ENCODE results near the gene MNT. TPM values are rescaled to one million over a fixed set of nuclear protein-coding genes. Genes with fewer than 3 reads are reported as not detected.

The MNT gene
- total RNA-seq, 2 donors from 2014 or later: 23.4 to 31.9 TPM

GRCh38 chr17:2364763-2365116, 36.1 kb downstream of the MNT start:
- DNase-seq (ENCODE audit: low spot score in 2 of 2): no peak
- ATAC-seq: no peak
- Mint-ChIP-seq H3K9me3 (no peaks in the 10 kb centered on the region), H3K36me3 (no peaks in the 10 kb centered on the region), H3K27ac (no peak overlapping the region)

DNA sequence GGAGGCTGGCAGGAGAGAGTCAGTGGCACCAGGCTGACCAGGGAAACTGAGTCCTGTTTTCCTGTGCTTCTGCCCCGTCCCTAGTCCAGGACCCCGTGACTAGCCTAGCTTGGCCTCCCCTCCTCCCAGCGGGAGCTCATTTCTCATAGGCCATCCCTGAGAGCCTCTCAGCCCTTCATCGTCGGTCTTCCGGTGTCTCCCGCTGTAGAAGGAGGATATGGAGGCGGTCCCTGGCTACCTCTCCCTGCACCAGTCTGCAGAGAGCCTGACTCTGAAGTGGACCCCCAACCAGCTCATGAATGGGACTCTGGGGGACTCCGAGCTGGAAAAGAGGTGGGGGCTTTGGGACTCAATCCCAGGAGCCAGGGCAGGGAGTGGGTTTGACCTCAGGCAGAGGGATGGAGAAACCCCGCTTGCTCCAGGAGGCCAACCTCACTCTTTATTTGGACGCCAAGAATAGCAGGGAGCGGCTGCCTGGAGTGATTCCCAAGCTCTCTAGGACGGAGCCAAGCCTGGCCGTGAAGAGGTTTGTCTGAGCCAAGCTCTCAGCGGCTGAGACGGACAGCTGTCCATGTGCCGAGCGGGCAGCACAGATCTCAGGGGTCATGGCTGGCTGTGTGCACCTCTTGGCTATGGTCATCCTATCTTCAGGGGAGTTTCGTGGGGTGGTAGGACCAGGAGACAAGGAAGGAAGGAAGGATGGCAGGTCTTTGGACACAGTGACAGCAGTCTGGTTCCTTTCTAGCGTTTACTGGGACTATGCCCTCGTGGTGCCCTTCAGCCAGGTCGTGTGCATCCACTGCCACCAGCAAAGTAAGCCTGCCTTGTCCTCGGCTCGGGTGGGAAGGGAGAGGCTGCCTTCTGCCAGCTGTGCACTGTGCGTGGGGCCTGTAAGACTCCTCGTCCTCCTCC, 36.8 kb downstream of the MNT start:
- no peaks in the 10 kb centered on the region for H3K36me3 Mint-ChIP-seq
- DNase-seq (ENCODE audit: low spot score in 2 of 2): no peak
- H3K27ac Mint-ChIP-seq: no peak overlapping the region
- H3K9me3 Mint-ChIP-seq: no peaks in the 10 kb centered on the region
- ATAC-seq: no peak

GRCh38 chr17:2363318-2363717, 37.5 kb downstream of the MNT start:
- Mint-ChIP-seq H3K9me3 (no peaks in the 10 kb centered on the region), H3K36me3 (no peaks in the 10 kb centered on the region), H3K27ac (no peak overlapping the region)
- ATAC-seq (no peak), DNase-seq (ENCODE audit: low spot score in 2 of 2) (no peak)

- DNase-seq (ENCODE audit: low spot score in 2 of 2) (no peak), ATAC-seq (no peak)
- Mint-ChIP-seq H3K36me3 (no peaks in the 10 kb centered on the region), H3K9me3 (no peaks in the 10 kb centered on the region), H3K27ac (peak overlapping the region in 1 of 2 donors; percentile 56)
These were observed 38.0 kb downstream of the MNT start for GRCh38 chr17:2362881-2363280.

- peak overlapping the region in 1 of 2 donors; percentile 56 for H3K27ac Mint-ChIP-seq
- no peaks in the 10 kb centered on the region for H3K36me3 Mint-ChIP-seq
- ATAC-seq (no peak), DNase-seq (ENCODE audit: low spot score in 2 of 2) (no peak)
- H3K9me3 Mint-ChIP-seq: no peaks in the 10 kb centered on the region
These were observed 38.4 kb downstream of the MNT start for GRCh38 chr17:2362416-2362815.

GRCh38 chr17:2362016-2362415, 38.8 kb downstream of the MNT start:
- Mint-ChIP-seq H3K27ac (no peak overlapping the region), H3K9me3 (no peaks in the 10 kb centered on the region), H3K36me3 (no peaks in the 10 kb centered on the region)
- ATAC-seq (no peak), DNase-seq (ENCODE audit: low spot score in 2 of 2) (no peak)

- DNase-seq (ENCODE audit: low spot score in 2 of 2) (no peak), ATAC-seq (no peak)
- peak overlapping the region in 1 of 2 donors; percentile 86 for H3K27ac Mint-ChIP-seq
- no peaks in the 10 kb centered on the region for H3K9me3 Mint-ChIP-seq
- H3K36me3 Mint-ChIP-seq: no peaks in the 10 kb centered on the region
These were observed 39.7 kb downstream of the MNT start for GRCh38 chr17:2361010-2361760.

GRCh38 chr17:2357931-2358434, 42.9 kb downstream of the MNT start:
- no peaks in the 10 kb centered on the region for H3K9me3 Mint-ChIP-seq
- peak overlapping the region in 1 of 2 donors; percentile 22 for H3K27ac Mint-ChIP-seq
- no peak for ATAC-seq
- no peak for DNase-seq (ENCODE audit: low spot score in 2 of 2)
- H3K36me3 Mint-ChIP-seq: no peaks in the 10 kb centered on the region

GRCh38 chr17:2357237-2357636, 43.6 kb downstream of the MNT start:
- ATAC-seq (no peak), DNase-seq (ENCODE audit: low spot score in 2 of 2) (no peak)
- Mint-ChIP-seq H3K36me3 (no peaks in the 10 kb centered on the region), H3K9me3 (no peaks in the 10 kb centered on the region), H3K27ac (no peak overlapping the region)

- no peak for DNase-seq (ENCODE audit: low spot score in 2 of 2)
- ATAC-seq: no peak
- no peak overlapping the region for H3K27ac Mint-ChIP-seq
- H3K9me3 Mint-ChIP-seq: no peaks in the 10 kb centered on the region
- no peaks in the 10 kb centered on the region for H3K36me3 Mint-ChIP-seq
These were observed 46.5 kb downstream of the MNT start for GRCh38 chr17:2354311-2354710.

- ATAC-seq (no peak), DNase-seq (ENCODE audit: low spot score in 2 of 2) (no peak)
- H3K9me3 Mint-ChIP-seq: no peaks in the 10 kb centered on the region
- H3K27ac Mint-ChIP-seq: no peak overlapping the region
- no peaks in the 10 kb centered on the region for H3K36me3 Mint-ChIP-seq
These were observed 49.6 kb downstream of the MNT start for GRCh38 chr17:2351269-2351668.

GRCh38 chr17:2347805-2348685, 52.8 kb downstream of the MNT start:
- Mint-ChIP-seq H3K9me3 (no peaks in the 10 kb centered on the region), H3K27ac (no peak overlapping the region), H3K36me3 (no peaks in the 10 kb centered on the region)
- DNase-seq (ENCODE audit: low spot score in 2 of 2) (no peak), ATAC-seq (no peak)

GRCh38 chr17:2346475-2346874, 54.4 kb downstream of the MNT start:
- Mint-ChIP-seq H3K36me3 (peaks cover 0 to 5% of the 10 kb centered on the region in 2 donors), H3K27ac (no peak overlapping the region), H3K9me3 (no peaks in the 10 kb centered on the region)
- DNase-seq (ENCODE audit: low spot score in 2 of 2) (no peak), ATAC-seq (no peak)

DNA sequence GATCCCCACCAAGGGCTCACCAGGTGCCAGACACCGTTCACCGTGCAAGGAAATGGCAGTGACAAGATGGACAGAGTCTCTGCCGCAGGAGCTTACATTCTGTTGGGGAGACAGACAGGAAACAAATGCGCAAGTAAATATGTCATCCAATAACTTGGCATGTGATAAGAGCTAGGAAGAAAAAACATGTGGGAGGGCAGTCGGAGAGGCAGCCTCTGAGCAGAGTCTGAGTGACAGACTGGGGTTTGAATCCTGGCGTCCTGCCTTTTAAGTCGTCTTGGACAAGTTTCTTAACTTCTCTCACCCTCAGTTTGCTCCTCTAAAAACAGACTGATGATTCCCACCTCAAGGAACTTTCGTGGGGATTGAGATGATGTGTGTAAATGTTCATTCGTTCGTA, 56.3 kb downstream of the MNT start:
- H3K36me3 Mint-ChIP-seq: peaks cover 0 to 5% of the 10 kb centered on the region in 2 donors
- peak overlapping the region in 1 of 2 donors; percentile 29 for H3K27ac Mint-ChIP-seq
- H3K9me3 Mint-ChIP-seq: no peaks in the 10 kb centered on the region
- DNase-seq (ENCODE audit: low spot score in 2 of 2) (no peak), ATAC-seq (no peak)

- no peak overlapping the region for H3K27ac Mint-ChIP-seq
- H3K9me3 Mint-ChIP-seq: no peaks in the 10 kb centered on the region
- ATAC-seq (peak; percentile 78 to 89), DNase-seq (ENCODE audit: low spot score in 2 of 2) (peak in 1 of 2 donors; percentile 46)
- H3K36me3 Mint-ChIP-seq: peaks cover 0 to 5% of the 10 kb centered on the region in 2 donors
These were observed 57.4 kb downstream of the MNT start for GRCh38 chr17:2343421-2343820.

DNA sequence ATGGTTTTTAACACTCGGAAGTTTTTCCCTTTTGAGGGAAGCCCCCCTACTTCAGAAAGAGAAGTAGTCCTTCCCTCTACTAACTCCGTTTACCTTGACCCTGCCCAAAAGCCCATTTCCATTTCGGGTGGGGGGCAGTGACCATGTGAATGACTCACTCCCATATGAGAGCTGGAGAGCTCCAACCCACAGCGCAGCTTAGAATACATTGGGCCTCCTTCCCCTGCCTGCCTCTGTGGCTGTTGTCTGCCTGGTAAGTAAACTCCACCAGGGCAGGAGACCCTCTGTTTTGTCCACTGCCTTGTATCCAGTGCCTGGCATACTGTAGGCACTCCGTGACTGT, 62.6 kb downstream of the MNT start:
- DNase-seq (ENCODE audit: low spot score in 2 of 2): no peak
- Mint-ChIP-seq H3K9me3 (no peaks in the 10 kb centered on the region), H3K36me3 (peaks cover 0 to 5% of the 10 kb centered on the region in 2 donors), H3K27ac (peak overlapping the region; percentile 50 to 57)
- ATAC-seq: no peak
